ENCODE results near the gene WNT7B.

WNT7B gene

GRCh38 chr22:45953178-45953577, 23.8 kb downstream of the WNT7B start:
- DNase-seq (ENCODE audit: low read depth): no peak

- DNase-seq (ENCODE audit: low read depth): no peak
Measured at GRCh38 chr22:45952553-45952952, 24.4 kb downstream of the WNT7B start.

GRCh38 chr22:45952151-45952550, 24.8 kb downstream of the WNT7B start:
- DNase-seq (ENCODE audit: low read depth): no peak

- no peak for DNase-seq (ENCODE audit: low read depth)
Measured at GRCh38 chr22:45949891-45950290, 27.1 kb downstream of the WNT7B start.

- no peak for DNase-seq (ENCODE audit: low read depth)
Measured at GRCh38 chr22:45949258-45949870, 27.6 kb downstream of the WNT7B start.

DNA sequence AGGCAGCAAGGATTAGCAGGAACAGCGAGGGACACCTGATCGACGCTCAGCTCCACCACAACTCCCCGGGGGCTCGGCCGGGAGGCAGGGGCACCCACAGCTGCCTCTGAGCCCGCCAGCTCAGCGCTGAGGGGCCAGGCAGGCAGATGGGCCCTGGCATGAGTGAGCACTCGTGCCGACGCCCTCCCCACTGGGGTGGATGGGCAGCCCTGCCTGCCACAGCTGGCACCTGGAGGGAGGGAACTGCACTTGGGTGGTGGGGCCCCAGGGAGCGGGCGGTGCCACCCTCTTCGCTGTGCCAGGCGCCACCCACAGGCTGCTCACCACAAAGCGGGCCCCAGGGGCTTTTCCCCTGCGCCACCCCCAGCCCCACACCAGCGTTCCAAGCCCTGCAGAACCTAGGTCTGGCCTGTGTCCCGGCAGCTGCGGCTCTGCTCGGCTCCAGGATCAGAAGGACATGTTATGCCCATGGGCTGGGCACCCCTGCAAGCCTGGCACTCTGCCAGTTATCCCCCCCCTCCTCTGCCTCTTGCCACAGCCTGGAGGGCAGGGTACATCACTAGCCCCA, 28.8 kb downstream of the WNT7B start:
- no peak for DNase-seq (ENCODE audit: low read depth)

DNA sequence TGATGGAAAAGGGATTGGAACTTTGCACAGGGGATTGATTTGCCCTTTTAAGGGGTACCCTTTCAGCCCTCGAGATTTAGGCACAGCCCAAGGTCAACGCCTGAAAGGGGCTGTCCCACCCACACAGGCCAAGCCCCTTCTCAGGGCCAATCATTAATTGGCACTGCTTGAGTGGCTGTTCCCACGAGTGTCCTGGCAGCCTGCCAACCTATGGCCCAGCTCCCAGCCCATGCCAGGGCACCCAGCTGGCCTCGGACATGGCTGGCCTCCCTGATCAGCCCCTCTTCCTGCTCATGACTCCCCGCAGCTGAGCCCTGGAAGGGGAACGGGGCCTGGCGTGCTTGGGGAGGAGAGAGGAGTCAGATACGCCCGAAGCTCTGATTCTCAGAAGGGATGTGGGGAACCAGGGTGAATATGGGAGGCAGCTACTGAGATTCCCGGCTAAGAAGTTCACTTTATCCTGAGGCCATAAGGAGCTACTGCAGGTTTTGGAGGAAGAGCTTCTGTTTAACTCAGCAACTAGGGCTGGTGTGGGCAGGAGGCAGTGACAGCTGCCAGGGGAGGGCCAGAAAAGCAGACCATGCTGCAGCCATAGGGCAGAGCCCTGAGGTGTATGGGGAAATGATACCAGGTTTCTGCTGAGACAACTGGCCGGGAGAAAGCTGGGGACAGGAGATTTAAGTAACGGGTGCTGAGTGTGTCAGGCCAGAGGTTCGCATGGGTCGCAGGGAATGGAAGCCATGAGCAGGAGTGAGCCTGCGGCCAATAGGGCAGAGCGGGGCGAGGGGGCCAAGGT, 30.0 kb downstream of the WNT7B start:
- DNase-seq (ENCODE audit: low read depth): no peak

GRCh38 chr22:45945621-45946106, 31.3 kb downstream of the WNT7B start:
- DNase-seq (ENCODE audit: low read depth): no peak

- no peak for DNase-seq (ENCODE audit: low read depth)
Measured at GRCh38 chr22:45942787-45943493, 34.0 kb downstream of the WNT7B start.

DNA sequence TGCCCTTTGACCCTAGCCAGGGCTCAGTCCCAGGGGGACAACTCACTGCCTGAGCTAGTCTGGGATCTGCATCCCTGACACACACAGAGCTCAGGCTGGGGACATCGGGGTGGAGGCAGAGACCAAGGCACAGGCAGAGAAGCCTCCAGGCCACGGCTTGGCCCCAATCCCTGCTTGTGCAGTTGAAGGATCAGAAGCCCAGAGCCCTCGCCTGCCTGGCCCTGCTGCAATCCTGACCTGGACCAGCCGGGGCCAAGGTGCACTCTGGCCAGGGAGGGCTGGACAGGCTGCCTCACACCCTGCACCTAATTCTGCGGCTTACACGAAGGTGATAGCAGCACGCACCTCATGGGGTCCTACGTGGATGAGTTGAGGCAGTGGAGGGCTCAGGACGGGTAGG, 34.6 kb downstream of the WNT7B start:
- no peak for DNase-seq (ENCODE audit: low read depth)

- DNase-seq (ENCODE audit: low read depth): no peak
Measured at GRCh38 chr22:45938913-45939312, 38.0 kb downstream of the WNT7B start.

- DNase-seq (ENCODE audit: low read depth): no peak
Measured at GRCh38 chr22:45937960-45938359, 39.0 kb downstream of the WNT7B start.

DNA sequence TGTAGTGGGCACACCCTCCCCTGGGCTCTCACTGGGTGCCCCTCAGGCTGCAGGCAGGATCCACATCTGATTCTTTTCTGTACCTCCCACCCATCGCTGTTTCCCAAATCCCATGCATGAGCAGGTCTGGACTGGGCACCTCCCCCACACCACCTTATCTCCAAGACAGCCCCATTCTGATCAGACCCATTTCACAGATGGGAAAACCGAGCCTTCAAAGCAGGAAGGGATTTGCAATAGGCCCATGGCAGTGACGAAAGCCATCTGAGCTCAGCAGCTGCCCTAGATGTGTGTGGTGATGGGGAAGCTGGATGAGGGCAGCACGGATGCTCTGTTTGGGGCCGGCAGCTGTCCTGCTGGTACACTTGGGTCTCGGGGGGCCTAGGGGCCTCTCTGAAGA, 41.4 kb downstream of the WNT7B start:
- no peak for DNase-seq (ENCODE audit: low read depth)

DNA sequence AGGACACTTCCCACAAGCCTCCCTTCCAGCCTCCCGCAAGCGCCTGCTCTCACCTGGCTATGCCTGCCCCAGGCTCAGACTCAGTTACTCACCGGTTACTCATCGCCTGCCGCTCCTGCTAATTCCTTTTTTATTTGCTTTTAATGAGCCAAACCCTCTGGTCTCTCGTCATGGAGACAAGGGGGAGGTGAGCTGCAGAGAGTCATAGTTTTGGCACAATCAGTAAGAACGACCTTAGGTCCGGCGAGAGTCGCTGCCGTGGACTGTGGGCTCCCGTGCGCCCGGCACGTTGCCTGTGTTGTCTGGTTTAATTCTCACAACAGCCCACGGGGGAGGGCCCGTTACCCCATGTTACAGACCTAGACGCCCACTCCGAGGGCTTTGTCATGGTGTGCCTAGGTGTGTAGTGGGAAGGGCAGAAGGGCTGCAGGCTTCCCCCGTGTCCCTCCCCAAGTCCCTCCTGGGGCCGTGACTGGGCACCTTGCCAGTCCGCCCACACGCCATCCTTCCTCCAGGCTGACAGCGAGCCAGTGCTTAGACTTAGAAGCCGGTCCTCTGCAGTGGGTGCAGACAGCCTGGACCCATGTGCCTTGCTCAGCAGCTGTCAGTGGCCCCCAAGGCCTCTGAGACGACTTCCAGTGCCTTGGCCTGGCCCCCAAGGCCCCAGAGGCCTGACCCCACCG, 42.2 kb downstream of the WNT7B start:
- no peak for DNase-seq (ENCODE audit: low read depth)

GRCh38 chr22:45934168-45934564, 42.8 kb downstream of the WNT7B start:
- no peak for DNase-seq (ENCODE audit: low read depth)

GRCh38 chr22:45933506-45934167, 43.3 kb downstream of the WNT7B start:
- no peak for DNase-seq (ENCODE audit: low read depth)

GRCh38 chr22:45932071-45932470, 44.9 kb downstream of the WNT7B start:
- DNase-seq (ENCODE audit: low read depth): no peak

GRCh38 chr22:45931042-45931441, 45.9 kb downstream of the WNT7B start:
- no peak for DNase-seq (ENCODE audit: low read depth)

DNA sequence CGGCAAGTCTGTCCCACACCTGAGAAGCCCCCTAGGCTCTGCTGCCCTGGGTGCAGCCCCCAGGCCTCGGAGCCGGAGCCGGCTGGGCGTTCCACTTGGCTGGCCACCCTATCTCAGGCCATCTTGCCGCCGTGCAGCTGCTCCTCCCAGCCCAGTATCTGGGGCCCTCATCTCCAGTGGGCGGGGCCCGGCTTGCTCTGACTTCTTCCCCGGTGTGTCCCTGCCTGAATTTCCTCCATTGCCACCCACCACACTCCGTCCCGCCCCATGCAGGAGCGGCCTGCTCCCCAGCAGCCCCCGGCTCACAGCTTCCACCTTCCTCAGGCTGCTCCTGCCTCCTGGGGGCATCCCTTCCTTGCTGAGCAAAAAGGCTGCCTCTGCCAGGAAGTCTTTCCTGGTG, 46.6 kb downstream of the WNT7B start:
- DNase-seq (ENCODE audit: low read depth): no peak

DNA sequence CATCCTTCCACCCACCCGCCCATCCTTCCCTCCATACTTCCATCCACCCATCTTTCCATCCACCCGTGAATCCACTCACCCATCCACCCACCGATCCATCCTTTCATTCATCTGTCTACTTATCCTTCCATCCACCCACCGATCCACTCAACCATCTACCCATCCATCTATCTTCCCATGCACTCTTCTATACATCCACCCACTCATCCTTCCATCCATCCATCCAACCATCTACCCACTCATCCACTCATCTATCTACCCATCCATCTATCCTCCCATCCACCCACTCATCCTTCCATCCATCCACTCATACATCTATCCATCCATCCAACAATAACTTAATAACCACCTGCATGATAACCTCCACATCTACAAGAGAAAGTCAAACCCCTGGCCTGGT, 47.3 kb downstream of the WNT7B start:
- DNase-seq (ENCODE audit: low read depth): no peak

DNA sequence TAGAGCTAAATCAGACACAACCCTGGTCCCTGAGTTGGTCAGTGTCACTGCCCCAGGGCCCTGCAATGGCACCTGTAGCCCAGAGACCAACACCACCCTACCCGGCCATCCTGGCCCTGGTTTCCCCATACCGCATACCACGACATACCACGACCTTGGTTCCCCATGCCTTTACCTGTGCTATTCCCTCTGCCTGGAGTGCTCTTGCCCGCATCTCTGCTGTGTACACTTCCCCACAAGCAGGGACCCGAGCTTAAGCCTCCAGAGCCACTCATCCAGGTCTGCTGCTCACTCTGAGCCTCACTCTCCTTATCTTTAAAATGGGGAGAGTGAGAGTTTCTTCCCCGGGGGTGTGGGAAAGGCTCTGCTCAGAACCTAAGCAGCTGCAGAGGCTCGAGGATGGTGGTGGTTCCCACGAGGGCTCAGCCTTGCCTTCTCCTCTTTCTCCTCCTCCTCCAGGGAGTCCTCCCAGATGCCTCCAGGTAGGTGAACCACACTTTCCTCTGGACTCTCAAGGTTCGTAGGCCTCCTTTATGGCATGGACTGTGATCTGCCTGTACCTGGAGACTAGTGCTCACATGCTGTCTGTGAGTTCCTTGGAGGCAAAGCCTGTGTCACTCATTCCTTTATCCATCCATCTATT, 48.1 kb downstream of the WNT7B start:
- DNase-seq (ENCODE audit: low read depth): no peak
